AG10803 (cell line): ENCODE data around the gene THY1.

Source experiments
- DNase-seq: peaks from one replicate; pipeline ENCODE4 v3.0.0; 2010; ENCODE audit warnings: low read depth
- H3K4me3 ChIP-seq: 2 replicates; pipeline ENCODE4 v1.5.1; 2011; ENCODE audit warnings: mild to moderate bottlenecking, low read length, control low read depth
- TF ChIP-seq, protein P1 (sequence below): conservative IDR thresholded peaks from 2 replicates; pipeline ENCODE4 v1.5.1; 2011; ENCODE audit warnings: mild to moderate bottlenecking, low read length, control low read depth, inconsistent platforms

Gene THY1

DNA sequence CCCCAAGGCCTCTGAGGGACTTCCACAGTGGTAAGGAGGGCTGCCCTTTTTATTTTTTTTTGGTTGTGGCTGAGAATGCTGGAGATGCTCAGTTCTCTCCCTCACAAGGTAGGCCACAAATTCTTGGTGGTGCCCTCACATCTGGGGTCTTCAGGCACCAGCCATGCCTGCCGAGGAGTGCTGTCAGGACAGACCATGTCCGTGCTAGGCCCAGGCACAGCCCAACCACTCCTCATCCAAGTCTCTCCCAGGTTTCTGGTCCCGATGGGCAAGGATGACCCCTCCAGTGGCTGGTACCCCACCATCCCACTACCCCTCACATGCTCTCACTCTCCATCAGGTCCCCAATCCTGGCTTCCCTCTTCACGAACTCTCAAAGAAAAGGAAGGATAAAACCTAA is 4.2 kb downstream of the THY1 start:
- H3K4me3 ChIP-seq: no peak overlapping the region
- DNase-seq: no peak
- TF ChIP-seq, protein P1, sequence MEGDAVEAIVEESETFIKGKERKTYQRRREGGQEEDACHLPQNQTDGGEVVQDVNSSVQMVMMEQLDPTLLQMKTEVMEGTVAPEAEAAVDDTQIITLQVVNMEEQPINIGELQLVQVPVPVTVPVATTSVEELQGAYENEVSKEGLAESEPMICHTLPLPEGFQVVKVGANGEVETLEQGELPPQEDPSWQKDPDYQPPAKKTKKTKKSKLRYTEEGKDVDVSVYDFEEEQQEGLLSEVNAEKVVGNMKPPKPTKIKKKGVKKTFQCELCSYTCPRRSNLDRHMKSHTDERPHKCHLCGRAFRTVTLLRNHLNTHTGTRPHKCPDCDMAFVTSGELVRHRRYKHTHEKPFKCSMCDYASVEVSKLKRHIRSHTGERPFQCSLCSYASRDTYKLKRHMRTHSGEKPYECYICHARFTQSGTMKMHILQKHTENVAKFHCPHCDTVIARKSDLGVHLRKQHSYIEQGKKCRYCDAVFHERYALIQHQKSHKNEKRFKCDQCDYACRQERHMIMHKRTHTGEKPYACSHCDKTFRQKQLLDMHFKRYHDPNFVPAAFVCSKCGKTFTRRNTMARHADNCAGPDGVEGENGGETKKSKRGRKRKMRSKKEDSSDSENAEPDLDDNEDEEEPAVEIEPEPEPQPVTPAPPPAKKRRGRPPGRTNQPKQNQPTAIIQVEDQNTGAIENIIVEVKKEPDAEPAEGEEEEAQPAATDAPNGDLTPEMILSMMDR: no peak

DNA sequence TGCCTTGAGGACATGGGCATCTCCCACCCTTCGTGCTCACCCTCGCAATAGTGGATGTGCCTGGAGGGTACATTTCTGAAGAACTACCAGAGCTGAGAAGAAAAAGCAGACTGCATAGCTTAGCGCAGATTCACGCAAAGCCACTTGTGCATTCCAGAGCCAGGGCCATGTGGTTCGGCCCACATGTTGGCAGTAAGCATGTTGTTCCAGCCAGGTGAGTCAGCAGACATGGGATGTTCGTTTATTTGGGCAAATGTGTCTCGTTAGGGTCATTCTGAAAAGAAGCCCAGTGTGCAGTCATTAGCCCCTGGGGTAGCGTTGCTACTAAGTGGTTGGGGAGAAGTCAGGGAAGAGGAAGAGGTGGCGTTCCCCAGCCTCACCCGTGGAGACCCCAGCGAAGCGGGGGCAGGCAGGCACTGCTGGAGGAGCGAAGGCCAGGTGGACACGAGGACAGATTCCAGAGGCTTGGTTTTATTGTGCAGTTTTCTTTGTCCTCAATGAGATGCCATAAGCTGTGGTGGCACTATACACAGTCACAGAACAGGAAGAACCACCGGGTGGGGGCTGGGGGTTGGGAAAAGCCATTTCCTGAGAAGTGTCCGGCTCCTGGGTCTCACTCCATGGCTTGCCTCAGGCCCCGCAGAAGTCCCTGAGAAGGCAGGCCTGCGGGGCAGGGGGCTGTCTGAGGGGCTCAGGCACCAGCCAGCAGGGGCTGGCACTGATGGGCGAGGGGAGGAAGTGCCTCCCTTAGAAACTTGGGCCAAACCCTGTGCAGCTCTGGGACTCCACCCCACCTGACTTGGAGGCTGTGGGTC is 5.0 kb downstream of the THY1 start:
- peak; percentile 97 for DNase-seq
- H3K4me3 ChIP-seq: peak overlapping the region; percentile 30
- TF ChIP-seq, protein P1: no peak

- TF ChIP-seq, protein P1: peak; percentile 10; the same call in 1 of the 2 replicates
- peak; percentile 85 for DNase-seq
- H3K4me3 ChIP-seq: peak overlapping the region; percentile 30
These were observed 6.1 kb downstream of the THY1 start for GRCh38 chr11:119416606-119417580.

DNA sequence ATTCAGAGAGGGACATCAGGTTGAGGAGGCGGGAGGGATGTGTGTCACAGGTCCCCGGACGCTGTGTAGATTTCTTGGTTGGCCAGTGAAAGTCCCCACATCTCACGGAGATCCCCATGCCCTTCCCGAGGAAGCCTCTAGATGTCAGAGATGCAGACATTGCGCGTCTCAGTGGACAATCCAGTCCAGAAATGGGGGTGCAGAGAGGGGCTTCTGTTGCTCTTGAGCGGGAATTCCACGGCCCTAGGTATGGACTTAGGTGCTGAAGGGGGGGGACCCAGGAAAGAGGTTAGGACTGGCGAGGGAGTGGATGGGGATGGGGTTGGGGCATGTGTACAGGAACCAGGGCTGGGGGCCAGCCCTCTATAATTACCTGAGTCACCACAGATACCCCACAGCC is 7.0 kb downstream of the THY1 start:
- TF ChIP-seq, protein P1: no peak
- H3K4me3 ChIP-seq: no peak overlapping the region
- DNase-seq: no peak

GRCh38 chr11:119415517-119415916 is 7.5 kb downstream of the THY1 start:
- TF ChIP-seq, protein P1: no peak
- no peak for DNase-seq

GRCh38 chr11:119414734-119415133 is 8.2 kb downstream of the THY1 start:
- TF ChIP-seq, protein P1: no peak
- H3K4me3 ChIP-seq: no peak overlapping the region
- DNase-seq: no peak

More at GRCh38 chr11:119415517-119415916, 7.5 kb downstream of the THY1 start:
- no peak overlapping the region for H3K4me3 ChIP-seq
